Stimulated activated CD8-positive, alpha-beta memory T cell treated with anti-CD3 and anti-CD28 coated beads, Interleukin-12 subunit alpha, Interleukin-12 subunit beta, amount 100 ng/mL, for 4 hours (primary cell): ENCODE data around the gene CELF2.

Source experiments
- DNase-seq: peaks from one replicate; pipeline ENCODE4 v3.0.0-alpha.2; 2020; ENCODE audit warnings: low read depth

Gene CELF2

DNA sequence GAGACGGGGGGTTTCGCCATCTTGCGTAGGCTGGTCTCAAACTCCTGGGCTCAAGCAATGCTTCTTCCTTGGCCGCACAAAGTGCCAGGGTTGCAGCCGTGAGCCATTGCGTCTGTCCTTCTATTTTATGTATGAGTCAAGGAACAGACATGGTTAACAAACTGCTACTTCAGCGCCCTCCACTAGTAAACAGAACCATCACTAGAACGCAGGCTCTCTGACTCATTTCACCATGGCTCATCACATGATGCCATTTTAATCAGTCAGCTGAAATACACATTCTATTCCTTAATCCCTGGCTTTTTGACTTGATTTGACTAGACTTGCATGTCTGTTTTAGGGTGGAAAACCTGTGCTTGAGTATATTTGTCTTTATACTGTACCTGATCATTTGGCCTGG lies 41.3 kb downstream of the CELF2 start:
- no peak for DNase-seq

- no peak for DNase-seq
These were observed 46.2 kb downstream of the CELF2 start for GRCh38 chr10:11063856-11064255.

DNA sequence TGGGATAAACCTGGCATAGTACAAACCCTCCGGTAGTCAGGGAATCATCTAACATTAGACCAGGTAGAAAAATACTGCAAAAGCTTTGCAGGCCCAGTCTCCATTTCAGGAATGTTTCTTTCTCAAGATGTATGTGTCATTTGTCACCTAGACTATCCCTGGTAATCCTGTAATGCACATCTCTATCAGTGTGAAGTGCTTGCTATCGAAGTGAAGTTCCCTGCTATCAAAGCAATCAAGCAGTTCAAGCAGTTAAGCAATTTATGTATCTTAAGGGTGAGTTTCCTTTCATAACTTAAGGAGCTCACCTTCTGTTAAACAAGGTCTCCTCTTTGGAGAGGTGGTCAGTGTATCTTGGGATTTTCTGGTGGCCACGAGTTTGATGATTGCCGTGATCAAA lies 47.2 kb downstream of the CELF2 start:
- DNase-seq: no peak

DNA sequence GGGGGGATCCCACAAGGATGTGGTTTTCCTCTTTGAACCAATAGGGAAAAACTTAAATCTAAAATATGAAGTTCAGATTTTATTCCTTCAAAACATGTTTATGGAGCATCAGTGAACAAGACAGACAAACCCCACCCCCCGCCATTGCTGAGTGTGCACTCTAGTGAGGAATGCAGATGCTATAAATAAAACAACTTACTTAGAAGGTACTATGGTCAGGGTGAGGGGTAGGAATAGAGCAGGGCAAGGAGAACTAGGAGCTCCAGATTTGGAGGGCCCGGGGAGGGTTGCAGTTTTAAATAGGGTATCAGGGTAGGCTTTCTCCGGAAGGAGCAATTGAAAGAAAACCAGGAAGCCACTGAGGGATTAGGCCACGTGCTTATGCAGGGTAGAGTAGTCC lies 47.9 kb downstream of the CELF2 start:
- DNase-seq: no peak

- DNase-seq: no peak
These were observed 48.8 kb downstream of the CELF2 start for GRCh38 chr10:11066520-11066919.

- DNase-seq: no peak
These were observed 51.4 kb downstream of the CELF2 start for GRCh38 chr10:11068861-11069633.

GRCh38 chr10:11073410-11073809 lies 55.7 kb downstream of the CELF2 start:
- DNase-seq: no peak

DNA sequence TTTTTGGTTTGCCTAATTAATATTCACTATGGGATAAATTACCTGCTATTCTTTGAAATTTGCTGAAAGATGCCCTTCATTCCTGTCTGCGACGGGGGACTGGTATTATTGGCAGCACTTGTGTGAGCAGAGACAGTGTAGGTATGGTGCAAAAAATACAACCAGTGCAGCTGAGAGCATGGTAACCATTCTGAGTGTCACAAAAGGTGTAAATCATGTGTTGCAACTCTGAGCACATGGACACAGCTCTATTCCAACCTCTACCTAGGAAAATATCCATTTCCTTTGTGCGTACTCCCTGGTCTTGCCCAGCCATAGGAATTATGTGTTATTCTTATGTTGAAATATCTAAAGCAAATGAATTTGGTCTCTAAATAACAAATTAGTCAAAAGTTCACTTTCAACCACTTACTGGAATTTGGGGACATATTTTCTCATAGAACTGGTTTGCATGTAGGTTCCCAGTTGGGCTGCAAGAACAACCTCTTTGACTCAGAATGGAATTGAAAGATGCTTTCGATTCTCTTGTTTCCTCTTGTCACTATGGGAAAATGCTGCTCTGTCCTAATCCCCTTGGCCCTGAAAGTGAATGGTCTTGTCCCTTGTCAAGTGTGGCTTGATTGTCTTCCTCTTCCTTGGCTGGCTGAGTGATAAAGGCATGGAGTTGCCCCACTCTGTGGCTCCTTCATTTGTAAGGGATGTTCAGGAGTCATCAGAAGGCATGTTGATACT lies 57.0 kb downstream of the CELF2 start:
- no peak for DNase-seq

- DNase-seq: no peak
These were observed 58.5 kb downstream of the CELF2 start for GRCh38 chr10:11076221-11076620.

GRCh38 chr10:11080564-11080984 lies 62.9 kb downstream of the CELF2 start:
- DNase-seq: no peak

- DNase-seq: no peak
These were observed 63.7 kb downstream of the CELF2 start for GRCh38 chr10:11081408-11081807.

DNA sequence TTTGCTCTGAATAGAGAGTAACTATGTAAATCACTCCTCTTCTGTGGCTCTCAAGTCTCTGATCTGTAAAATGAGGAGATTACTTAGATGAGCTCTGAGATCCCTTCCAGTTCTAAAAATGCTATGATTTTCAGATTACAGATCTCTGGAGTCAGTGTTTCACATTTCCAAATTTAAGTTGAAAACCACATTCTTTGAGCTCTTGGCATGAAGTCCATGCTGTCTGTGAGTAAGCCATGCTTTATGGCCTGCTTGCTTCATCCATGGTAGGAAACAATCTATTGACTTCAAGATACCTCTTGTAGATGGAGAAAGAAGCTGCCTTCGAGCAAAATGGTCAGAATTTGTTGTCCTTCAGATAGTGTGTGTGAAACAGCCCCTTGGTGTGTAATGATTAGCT lies 64.9 kb downstream of the CELF2 start:
- DNase-seq: no peak

GRCh38 chr10:11083051-11083450 lies 65.4 kb downstream of the CELF2 start:
- DNase-seq: no peak

- no peak for DNase-seq
These were observed 67.9 kb downstream of the CELF2 start for GRCh38 chr10:11085545-11085944.

DNA sequence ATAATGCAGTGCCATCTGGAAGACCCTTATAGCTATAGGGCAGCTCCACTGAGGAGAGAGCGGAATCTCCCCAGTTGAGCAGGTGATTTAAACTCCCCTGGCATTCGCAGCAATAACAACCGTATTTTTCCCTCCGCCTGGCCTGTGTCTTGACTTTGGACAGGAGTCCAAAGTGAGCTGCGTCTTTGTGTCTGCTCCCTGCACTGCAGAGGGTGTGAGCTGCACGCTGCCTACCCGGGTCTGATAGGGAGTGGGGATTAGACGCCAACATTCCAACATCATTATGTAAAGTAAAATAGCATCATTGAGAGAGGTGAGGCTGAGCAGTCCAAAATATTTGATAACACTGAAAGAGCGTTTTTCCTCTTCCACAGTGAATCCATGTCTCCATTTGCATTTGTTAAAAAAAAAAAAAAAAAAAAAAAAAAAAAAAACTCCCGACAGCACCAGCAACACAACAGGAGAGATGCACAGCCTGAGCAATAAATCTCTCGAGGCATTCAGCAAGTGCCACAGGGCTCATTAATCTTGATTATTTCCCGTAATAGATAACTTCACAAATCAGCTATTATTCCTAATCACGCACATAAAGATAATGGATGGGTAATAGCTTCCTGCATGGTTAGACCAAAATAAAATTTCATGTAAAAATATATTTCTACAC lies 68.6 kb downstream of the CELF2 start:
- DNase-seq: no peak

- no peak for DNase-seq
These were observed 69.7 kb downstream of the CELF2 start for GRCh38 chr10:11087372-11087771.

DNA sequence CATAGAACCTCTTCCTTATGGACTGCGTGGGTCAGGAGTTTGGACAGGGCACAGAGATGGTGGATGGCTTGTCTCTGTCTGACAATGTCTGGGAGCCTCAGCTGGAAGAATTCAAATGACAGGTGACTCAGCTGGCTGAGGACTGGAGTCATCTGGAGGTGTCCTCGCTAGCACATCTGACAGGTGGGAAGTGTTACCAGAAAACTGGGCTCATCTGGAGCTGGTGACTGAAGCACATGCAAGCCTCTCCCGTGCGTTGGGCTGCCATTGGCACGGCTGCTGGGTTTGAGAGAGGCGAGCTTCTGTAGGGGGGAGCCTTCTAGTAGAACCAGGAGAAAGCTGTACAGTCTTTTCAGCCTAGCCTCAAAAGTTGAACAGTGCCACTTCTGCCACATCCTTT lies 71.0 kb downstream of the CELF2 start:
- DNase-seq: no peak

- no peak for DNase-seq
These were observed 71.6 kb downstream of the CELF2 start for GRCh38 chr10:11089272-11089671.

DNA sequence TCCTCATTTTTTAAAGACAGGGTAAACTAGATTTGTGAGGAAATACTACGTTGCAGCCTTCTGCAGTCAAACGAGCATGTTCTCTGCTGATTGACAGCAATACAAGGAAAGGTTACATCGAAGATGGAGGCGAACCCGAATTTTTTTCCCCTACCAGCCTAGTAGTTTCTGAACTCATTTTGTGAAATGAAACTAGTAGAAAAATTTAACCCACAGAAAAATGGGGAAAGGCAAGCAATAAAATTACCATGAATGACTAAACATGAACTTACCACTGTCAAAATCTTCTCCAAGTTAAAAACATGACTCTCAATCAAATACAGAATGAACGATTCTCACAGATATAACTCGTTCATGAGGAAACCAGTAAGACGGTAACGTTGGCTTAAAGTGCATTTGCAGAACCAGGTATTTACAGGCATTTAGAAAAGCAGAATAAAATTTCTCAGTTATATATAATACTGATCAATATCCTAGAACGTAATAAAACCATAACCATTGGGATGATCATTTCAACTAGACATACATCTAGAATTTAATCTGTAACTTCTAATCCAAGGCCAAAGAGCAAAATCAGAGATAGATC lies 73.9 kb downstream of the CELF2 start:
- DNase-seq: no peak

- no peak for DNase-seq
These were observed 76.4 kb downstream of the CELF2 start for GRCh38 chr10:11093771-11094736.

DNA sequence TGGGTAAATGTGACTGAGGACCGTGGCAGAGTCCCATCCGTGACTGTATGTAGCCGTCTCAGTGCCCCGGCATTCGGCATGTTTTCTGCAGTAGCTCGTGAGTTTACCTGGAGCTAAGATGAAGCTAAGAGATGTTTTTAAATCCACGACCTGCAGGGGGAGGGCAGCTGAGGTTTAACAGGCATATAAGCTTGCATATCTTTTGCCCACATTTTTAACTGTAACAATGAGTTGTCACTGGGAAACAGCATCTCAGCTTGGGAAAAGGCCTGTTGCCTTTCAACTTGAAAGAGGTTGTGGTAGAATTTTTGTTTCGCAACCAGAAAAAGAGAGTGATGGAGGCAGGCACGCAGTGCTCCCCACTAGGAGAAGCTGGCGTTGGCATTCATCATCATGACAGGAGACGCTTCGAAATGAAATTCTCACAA lies 77.7 kb downstream of the CELF2 start:
- no peak for DNase-seq

GRCh38 chr10:11096422-11096821 lies 78.8 kb downstream of the CELF2 start:
- DNase-seq: no peak
